Measurements from ENCODE around the gene PLEKHM3.

PLEKHM3 gene

DNA sequence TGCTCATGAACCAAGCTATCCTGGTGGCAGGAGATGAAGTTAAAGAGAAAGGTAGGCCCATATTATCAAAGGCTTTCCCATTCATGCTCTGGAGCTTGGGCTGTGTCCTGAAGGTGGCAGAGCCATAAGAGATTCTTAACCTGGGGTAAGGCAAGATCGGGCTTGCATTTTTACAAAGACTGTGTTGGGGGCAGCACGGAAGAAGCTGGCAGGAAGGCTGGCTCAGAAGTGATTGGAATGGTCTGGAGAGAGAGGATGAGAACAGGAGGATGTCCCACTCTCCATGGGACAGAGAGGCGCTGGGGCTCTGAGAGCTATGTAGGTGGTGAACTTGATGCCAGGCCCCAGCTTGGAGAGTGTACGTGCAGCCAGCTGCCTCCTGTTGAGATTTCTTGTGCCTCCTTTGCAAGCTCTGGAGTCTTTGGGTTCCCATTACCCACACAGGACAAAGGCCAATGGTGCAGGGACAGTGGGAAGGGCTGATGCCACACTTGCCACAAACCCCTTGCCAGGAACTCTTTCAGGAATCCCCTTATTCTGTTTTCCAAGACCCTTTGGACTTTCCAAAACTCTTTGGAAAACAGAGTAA lies 215.0 kb downstream of the PLEKHM3 start:
- Histone ChIP-seq H3K9me3 (ENCODE audit: control insufficient read depth, insufficient read depth, low read depth, low read length) (no peaks in the 10 kb centered on the region), H3K4me1 (ENCODE audit: control insufficient read depth, insufficient read depth, low read length) (no peaks in the 10 kb centered on the region), H3K27ac (ENCODE audit: extremely low read depth, low read depth, low read length) (no peak overlapping the region), H3K4me3 (ENCODE audit: low read depth, low read length) (no peak overlapping the region), H3K36me3 (ENCODE audit: control insufficient read depth in 2 of 2, insufficient read depth in 1 of 2, low read length in 2 of 2) (no peaks in the 10 kb centered on the region)
- TF ChIP-seq ZNF211 (tag by site-specific recombination; IDR thresholded peaks at IDR 0.05; ENCODE audit: low read depth): no peak
- TF ChIP-seq HOXC10 (CRISPR knock-in tag; IDR thresholded peaks at IDR 0.05): no peak
- TF ChIP-seq ZNF610 (tag by site-specific recombination; IDR thresholded peaks at IDR 0.05; ENCODE audit: borderline replicate concordance): no peak
- no peak for TF ChIP-seq ZNF549 (tag by site-specific recombination; IDR thresholded peaks at IDR 0.05)
- TF ChIP-seq ZNF302 (tag by site-specific recombination; IDR thresholded peaks at IDR 0.05; ENCODE audit: low read depth): no peak
- no peak for TF ChIP-seq IKZF3 (tag by site-specific recombination; IDR thresholded peaks at IDR 0.05)
- no peak for TF ChIP-seq ZNF76 (tag by site-specific recombination; IDR thresholded peaks at IDR 0.05; ENCODE audit: borderline replicate concordance, low read depth)
- TF ChIP-seq PRDM1 (tag by site-specific recombination; IDR thresholded peaks at IDR 0.05): no peak
- TF ChIP-seq ZNF558 (tag by site-specific recombination; IDR thresholded peaks at IDR 0.05): no peak
- CTCF ChIA-PET: no interaction called here
- POLR2A ChIA-PET: interaction anchor here (0.7 to 0.8 kb wide), 2 partner anchors 44 to 71 kb away, joined by 3 to 4 read pairs; no protein-coding TSS in a partner anchor

DNA sequence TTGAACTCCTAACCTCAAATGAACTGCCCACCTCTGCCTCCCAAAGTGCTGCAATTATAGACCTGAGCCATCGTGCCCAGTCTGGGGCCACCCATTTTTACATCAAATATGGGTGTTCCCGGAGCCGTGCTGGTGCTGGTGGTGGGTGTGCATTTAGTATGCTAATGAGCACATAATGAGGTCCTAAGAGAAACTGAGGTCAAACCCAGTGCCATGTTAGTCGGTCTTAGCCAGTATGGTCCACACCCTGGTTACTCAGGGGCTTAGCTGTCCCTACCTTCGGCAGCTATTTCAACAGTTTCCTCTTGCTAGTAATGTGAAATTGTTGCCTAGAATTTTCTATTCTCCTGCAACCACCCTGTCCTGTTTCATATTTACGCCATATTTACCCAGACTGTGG lies 217.2 kb downstream of the PLEKHM3 start:
- ChIA-PET POLR2A (no interaction called here), CTCF (no interaction called here)
- TF ChIP-seq ZNF530 (tag by site-specific recombination; IDR thresholded peaks at IDR 0.05; ENCODE audit: low read depth): no peak
- no peak for TF ChIP-seq ZNF366 (tag by site-specific recombination; conservative IDR thresholded peaks at IDR 0.05)
- TF ChIP-seq, protein P1, sequence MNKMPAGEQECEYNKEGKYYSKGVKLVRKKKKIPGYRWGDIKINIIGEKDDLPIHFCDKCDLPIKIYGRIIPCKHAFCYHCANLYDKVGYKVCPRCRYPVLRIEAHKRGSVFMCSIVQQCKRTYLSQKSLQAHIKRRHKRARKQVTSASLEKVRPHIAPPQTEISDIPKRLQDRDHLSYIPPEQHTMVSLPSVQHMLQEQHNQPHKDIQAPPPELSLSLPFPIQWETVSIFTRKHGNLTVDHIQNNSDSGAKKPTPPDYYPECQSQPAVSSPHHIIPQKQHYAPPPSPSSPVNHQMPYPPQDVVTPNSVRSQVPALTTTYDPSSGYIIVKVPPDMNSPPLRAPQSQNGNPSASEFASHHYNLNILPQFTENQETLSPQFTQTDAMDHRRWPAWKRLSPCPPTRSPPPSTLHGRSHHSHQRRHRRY (tag by site-specific recombination; IDR thresholded peaks at IDR 0.05): no peak
- TF ChIP-seq ZNF624 (tag by site-specific recombination; IDR thresholded peaks at IDR 0.05): no peak
- no peak for TF ChIP-seq ZNF155 (tag by site-specific recombination; IDR thresholded peaks at IDR 0.05)
- TF ChIP-seq ZNF175 (tag by site-specific recombination; IDR thresholded peaks at IDR 0.05): no peak
- no peak for TF ChIP-seq ZNF239 (tag by site-specific recombination; IDR thresholded peaks at IDR 0.05)
- no peak for TF ChIP-seq ZNF324 (tag by site-specific recombination; IDR thresholded peaks at IDR 0.05)
- TF ChIP-seq ZNF561 (tag by site-specific recombination; IDR thresholded peaks at IDR 0.05; ENCODE audit: borderline replicate concordance): no peak
- TF ChIP-seq ZFP41 (tag by site-specific recombination; IDR thresholded peaks at IDR 0.05; ENCODE audit: borderline replicate concordance): no peak
- no peak for TF ChIP-seq ZBTB8A (tag by site-specific recombination; IDR thresholded peaks at IDR 0.05)
- TF ChIP-seq, protein P2, sequence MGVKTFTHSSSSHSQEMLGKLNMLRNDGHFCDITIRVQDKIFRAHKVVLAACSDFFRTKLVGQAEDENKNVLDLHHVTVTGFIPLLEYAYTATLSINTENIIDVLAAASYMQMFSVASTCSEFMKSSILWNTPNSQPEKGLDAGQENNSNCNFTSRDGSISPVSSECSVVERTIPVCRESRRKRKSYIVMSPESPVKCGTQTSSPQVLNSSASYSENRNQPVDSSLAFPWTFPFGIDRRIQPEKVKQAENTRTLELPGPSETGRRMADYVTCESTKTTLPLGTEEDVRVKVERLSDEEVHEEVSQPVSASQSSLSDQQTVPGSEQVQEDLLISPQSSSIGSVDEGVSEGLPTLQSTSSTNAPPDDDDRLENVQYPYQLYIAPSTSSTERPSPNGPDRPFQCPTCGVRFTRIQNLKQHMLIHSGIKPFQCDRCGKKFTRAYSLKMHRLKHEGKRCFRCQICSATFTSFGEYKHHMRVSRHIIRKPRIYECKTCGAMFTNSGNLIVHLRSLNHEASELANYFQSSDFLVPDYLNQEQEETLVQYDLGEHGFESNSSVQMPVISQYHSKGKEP (tag by site-specific recombination; IDR thresholded peaks at IDR 0.05): no peak
- TF ChIP-seq ZNF48 (tag by site-specific recombination; IDR thresholded peaks at IDR 0.05): no peak
- TF ChIP-seq, protein P3, sequence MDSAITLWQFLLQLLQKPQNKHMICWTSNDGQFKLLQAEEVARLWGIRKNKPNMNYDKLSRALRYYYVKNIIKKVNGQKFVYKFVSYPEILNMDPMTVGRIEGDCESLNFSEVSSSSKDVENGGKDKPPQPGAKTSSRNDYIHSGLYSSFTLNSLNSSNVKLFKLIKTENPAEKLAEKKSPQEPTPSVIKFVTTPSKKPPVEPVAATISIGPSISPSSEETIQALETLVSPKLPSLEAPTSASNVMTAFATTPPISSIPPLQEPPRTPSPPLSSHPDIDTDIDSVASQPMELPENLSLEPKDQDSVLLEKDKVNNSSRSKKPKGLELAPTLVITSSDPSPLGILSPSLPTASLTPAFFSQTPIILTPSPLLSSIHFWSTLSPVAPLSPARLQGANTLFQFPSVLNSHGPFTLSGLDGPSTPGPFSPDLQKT (IDR thresholded peaks at IDR 0.05; ENCODE audit: borderline replicate concordance, low read depth, low read length): no peak
- TF ChIP-seq, protein P4, sequence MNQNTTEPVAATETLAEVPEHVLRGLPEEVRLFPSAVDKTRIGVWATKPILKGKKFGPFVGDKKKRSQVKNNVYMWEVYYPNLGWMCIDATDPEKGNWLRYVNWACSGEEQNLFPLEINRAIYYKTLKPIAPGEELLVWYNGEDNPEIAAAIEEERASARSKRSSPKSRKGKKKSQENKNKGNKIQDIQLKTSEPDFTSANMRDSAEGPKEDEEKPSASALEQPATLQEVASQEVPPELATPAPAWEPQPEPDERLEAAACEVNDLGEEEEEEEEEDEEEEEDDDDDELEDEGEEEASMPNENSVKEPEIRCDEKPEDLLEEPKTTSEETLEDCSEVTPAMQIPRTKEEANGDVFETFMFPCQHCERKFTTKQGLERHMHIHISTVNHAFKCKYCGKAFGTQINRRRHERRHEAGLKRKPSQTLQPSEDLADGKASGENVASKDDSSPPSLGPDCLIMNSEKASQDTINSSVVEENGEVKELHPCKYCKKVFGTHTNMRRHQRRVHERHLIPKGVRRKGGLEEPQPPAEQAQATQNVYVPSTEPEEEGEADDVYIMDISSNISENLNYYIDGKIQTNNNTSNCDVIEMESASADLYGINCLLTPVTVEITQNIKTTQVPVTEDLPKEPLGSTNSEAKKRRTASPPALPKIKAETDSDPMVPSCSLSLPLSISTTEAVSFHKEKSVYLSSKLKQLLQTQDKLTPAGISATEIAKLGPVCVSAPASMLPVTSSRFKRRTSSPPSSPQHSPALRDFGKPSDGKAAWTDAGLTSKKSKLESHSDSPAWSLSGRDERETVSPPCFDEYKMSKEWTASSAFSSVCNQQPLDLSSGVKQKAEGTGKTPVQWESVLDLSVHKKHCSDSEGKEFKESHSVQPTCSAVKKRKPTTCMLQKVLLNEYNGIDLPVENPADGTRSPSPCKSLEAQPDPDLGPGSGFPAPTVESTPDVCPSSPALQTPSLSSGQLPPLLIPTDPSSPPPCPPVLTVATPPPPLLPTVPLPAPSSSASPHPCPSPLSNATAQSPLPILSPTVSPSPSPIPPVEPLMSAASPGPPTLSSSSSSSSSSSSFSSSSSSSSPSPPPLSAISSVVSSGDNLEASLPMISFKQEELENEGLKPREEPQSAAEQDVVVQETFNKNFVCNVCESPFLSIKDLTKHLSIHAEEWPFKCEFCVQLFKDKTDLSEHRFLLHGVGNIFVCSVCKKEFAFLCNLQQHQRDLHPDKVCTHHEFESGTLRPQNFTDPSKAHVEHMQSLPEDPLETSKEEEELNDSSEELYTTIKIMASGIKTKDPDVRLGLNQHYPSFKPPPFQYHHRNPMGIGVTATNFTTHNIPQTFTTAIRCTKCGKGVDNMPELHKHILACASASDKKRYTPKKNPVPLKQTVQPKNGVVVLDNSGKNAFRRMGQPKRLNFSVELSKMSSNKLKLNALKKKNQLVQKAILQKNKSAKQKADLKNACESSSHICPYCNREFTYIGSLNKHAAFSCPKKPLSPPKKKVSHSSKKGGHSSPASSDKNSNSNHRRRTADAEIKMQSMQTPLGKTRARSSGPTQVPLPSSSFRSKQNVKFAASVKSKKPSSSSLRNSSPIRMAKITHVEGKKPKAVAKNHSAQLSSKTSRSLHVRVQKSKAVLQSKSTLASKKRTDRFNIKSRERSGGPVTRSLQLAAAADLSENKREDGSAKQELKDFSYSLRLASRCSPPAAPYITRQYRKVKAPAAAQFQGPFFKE (tag by site-specific recombination; IDR thresholded peaks at IDR 0.05; ENCODE audit: borderline replicate concordance): no peak
- TF ChIP-seq, protein P5, sequence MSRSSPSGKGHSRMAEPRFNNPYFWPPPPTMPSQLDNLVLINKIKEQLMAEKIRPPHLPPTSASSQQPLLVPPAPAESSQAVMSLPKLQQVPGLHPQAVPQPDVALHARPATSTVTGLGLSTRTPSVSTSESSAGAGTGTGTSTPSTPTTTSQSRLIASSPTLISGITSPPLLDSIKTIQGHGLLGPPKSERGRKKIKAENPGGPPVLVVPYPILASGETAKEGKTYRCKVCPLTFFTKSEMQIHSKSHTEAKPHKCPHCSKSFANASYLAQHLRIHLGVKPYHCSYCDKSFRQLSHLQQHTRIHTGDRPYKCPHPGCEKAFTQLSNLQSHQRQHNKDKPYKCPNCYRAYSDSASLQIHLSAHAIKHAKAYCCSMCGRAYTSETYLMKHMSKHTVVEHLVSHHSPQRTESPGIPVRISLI (tag by site-specific recombination; IDR thresholded peaks at IDR 0.05): no peak
- no peak for TF ChIP-seq BCL11A (tag by site-specific recombination; IDR thresholded peaks at IDR 0.05; ENCODE audit: low read depth)

More for the DNA sequence above, 217.2 kb downstream of the PLEKHM3 start:
- no peak overlapping the region for H3K27ac ChIP-seq (ENCODE audit: extremely low read depth, low read depth, low read length)
- no peaks in the 10 kb centered on the region for H3K9me3 ChIP-seq (ENCODE audit: control insufficient read depth, insufficient read depth, low read depth, low read length)
- H3K4me3 ChIP-seq (ENCODE audit: low read depth, low read length): no peak overlapping the region
- no peaks in the 10 kb centered on the region for H3K36me3 ChIP-seq (ENCODE audit: control insufficient read depth in 2 of 2, insufficient read depth in 1 of 2, low read length in 2 of 2)
- no peaks in the 10 kb centered on the region for H3K4me1 ChIP-seq (ENCODE audit: control insufficient read depth, insufficient read depth, low read length)
